ENCODE measurements around the gene LRP1. TPM values are rescaled to one million over a fixed set of nuclear protein-coding genes. Genes with fewer than 3 reads are reported as not detected.
A peak's percentile ranks its signal among the peaks of the same experiment; 100 is the strongest.
"Not testable (repeated sequence)": the region's sequence is repeated elsewhere in the genome, so short reads cannot be mapped to it uniquely, and the experiment has no call there.

Gene LRP1
- total RNA-seq, 1 donor from 2014 or later, result 138 TPM

DNA sequence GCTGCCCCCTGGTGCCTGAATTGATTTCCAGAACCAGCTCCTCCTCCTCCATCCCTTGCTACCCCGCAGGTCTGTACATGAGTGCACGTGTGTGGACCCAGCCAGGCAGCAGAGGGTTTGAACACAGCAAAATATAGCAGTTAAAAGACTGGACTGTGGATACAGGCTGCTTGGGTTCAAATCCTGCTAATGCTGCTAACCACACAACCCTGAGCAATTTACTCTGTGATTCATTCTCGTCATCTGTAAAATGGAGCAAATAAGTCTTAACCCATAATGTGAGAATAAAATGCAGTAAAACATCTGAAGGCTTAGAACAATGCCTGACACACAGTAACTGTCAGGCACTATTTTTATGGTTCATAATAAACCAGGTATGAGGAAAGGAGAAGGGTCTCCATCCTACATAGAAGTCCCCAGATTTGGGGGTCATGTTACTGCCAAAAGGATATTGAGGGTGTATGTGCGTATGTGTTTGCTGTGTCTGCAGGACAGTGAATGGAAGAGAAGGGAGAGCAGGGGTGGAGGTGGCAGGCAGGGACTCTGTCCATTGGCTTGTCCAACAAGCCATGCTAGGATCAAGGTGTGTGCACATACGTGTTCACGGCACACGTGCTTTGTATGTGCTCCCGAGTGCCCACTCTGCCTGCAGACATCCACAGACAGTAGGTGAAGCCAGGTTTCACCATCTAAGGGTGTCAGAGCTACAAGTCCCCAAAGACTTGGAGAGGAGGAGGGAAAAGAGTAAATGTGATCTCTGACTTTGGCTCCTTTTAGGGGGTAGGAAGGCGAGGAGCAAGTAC, 15.6 kb upstream of the LRP1 start:
- Mint-ChIP-seq H3K4me1 (ENCODE audit: unreplicated experiment) (peaks cover 31% of the 10 kb centered on the region), H3K4me3 (peak overlapping the region; percentile 96), H3K9me3 (no peaks in the 10 kb centered on the region)

GRCh38 chr12:57116580-57117281, 11.6 kb upstream of the LRP1 start:
- Mint-ChIP-seq H3K4me1 (ENCODE audit: unreplicated experiment) (peaks cover 10% of the 10 kb centered on the region), H3K4me3 (no peak overlapping the region), H3K9me3 (no peaks in the 10 kb centered on the region), H3K27me3 (peaks cover 6% of the 10 kb centered on the region), H3K36me3 (no peaks in the 10 kb centered on the region), H3K27ac (no peak overlapping the region)
- DNase-seq (ENCODE audit: extremely low spot score, unreplicated experiment), result no peak
- no peak for TF ChIP-seq CTCF (conservative IDR thresholded peaks at IDR 0.05)

More for the DNA sequence above, 15.6 kb upstream of the LRP1 start:
- DNase-seq (ENCODE audit: extremely low spot score, unreplicated experiment), result no peak
- H3K36me3 Mint-ChIP-seq, result no peaks in the 10 kb centered on the region
- H3K27ac Mint-ChIP-seq, result peak overlapping the region; percentile 99
- peak; percentile 95 for TF ChIP-seq CTCF (conservative IDR thresholded peaks at IDR 0.05)
- H3K27me3 Mint-ChIP-seq, result peaks cover 6% of the 10 kb centered on the region

DNA sequence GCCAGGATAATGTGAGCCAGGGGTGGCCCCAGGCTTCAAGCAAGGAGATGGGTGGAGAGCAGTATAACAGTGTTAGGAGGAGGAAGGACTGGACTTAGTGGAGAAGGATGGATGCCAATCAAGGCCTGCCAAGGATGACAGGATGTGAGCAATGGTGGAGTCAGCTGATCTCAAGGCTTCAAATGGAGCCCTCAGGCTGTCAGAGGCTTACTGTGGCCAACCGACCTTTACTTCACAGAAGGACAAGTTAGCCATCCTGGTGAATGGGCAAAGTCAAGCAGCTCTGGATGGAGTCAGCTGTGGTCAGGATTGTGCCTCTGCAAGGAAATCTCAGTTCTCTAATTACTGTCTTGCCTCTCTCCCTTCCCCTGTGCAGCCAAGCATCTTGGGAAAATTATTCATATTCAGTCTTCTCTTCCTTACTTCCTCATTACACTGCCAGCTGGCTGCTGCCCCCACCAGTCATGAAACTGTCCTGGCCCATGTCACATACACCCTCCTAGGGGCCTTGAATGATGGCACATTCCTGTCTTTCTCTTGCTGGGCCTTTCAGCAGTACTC, 9.5 kb upstream of the LRP1 start:
- DNase-seq (ENCODE audit: extremely low spot score, unreplicated experiment), result no peak
- Mint-ChIP-seq H3K27ac (no peak overlapping the region), H3K27me3 (peaks cover 2% of the 10 kb centered on the region), H3K4me1 (ENCODE audit: unreplicated experiment) (no peaks in the 10 kb centered on the region), H3K36me3 (no peaks in the 10 kb centered on the region), H3K4me3 (no peak overlapping the region), H3K9me3 (no peaks in the 10 kb centered on the region)
- no peak for TF ChIP-seq CTCF (conservative IDR thresholded peaks at IDR 0.05)

- no peak for DNase-seq (ENCODE audit: extremely low spot score, unreplicated experiment)
- Mint-ChIP-seq H3K9me3 (no peaks in the 10 kb centered on the region), H3K27me3 (peaks cover 2% of the 10 kb centered on the region), H3K4me3 (no peak overlapping the region), H3K36me3 (no peaks in the 10 kb centered on the region), H3K4me1 (ENCODE audit: unreplicated experiment) (peaks cover 3% of the 10 kb centered on the region), H3K27ac (no peak overlapping the region)
- TF ChIP-seq CTCF (conservative IDR thresholded peaks at IDR 0.05), result no peak
These were observed 8.8 kb upstream of the LRP1 start for GRCh38 chr12:57119294-57120085.

- not testable (repeated sequence) for H3K4me3 Mint-ChIP-seq; H3K27me3 Mint-ChIP-seq; H3K4me1 Mint-ChIP-seq (ENCODE audit: unreplicated experiment); H3K27ac Mint-ChIP-seq; DNase-seq (ENCODE audit: extremely low spot score, unreplicated experiment); H3K9me3 Mint-ChIP-seq; H3K36me3 Mint-ChIP-seq
These were observed 7.6 kb upstream of the LRP1 start for GRCh38 chr12:57120718-57121117.
